Medulla oblongata (tissue), 1 donor: Measurements from ENCODE around the gene ATP6V1B1.

Experiments used
- DNase-seq: peaks from one replicate; pipeline ENCODE4 v3.0.0-alpha.2; 2015; ENCODE audit errors: extremely low spot score

ATP6V1B1 gene

DNA sequence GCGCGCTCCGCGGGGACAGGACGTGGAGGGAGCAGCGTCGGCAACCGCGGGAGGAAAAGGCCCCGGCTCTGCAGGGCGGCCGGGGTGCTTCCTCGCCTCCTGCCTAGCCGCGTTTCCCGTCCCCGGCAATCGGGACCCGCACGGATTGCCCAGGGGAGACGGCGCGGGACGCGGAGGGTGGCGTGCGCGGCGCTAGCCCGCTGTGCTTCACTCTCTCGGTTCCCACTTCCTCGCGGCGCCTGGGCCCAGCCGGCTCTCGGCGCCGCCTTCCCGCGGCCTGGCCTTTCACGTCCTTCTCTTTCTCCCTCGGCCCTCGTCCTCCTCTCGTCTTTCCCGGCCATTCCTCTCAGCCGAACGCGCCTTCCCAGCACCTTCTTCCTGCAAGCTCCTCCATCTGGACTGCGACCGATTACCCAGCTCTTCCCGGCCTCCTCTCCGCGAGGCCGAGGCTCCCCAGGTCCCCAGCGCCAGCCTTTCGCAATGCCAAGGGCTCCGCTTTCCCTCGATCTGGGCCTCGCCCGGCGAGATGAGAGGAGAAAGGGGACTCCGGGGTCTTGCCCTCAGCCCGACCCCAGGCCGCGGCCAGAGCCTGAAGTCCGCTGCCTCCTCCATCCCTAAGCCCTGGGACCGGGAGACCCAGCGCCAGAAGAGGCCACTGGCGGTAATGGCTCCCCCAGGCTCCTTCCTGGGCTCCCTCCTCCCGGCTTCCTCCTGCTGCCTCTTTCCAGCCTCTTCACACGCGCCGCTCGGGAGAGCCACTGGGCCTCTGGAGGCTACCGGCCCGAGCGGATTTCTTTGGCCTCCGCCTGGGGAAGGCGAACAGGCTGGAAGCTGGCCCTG is 34.3 kb upstream of the ATP6V1B1 start:
- DNase-seq = no peak

DNA sequence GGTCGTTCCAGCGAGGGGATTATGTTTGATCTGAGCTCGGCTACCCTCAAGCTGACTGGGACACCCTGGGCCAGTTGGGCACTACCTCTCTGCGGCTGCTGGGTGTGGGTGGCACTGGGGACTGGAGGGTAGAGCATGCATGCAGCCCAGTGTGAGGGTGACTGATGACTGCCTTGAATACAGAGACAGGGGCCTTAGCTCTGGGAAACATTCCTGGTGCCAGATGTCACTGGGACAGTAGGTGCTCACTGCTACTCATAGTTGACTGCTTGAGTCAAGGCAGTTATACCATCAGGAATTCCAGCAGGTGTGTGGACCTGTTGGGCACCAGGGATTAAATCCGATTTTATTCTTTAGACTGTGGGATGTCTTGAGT is 33.6 kb upstream of the ATP6V1B1 start:
- DNase-seq = no peak

DNA sequence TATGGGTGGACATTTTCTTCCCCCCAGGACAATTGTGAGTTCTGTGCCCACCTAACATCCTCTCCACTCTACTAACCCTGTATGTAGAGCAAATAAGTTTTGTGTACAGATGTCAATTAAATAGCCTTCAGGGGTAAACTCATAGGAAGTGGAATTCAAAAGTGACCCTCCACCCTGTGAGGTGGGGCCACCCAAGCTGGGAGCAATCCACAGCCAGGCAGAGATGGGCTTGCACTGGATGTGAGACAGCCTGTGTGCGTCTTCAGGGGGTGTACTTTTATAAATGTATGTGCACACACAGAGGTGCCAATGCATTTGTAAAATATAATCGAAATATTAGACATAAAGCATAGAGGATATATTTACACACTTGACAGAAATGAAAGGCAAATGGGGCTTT is 33.1 kb upstream of the ATP6V1B1 start:
- DNase-seq = no peak

DNA sequence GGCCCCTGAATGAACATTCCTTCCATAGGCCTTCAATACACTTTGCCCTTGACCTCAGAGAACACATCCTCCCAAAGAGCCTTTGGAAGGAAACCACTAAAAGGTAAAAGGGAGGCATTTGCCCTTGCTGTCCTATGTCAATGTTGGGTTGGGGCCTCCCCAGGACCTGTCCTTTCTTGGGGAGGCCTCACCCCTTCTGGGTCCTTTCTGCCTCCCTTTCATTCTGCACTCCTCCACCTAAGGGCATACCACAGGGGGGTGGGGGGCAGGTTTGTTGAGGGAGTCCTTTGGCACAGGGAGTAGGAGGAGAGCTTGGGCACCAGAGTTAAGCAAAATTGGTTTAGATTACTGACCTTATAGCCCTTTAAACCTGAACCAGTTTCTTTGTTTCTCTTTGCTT is 32.5 kb upstream of the ATP6V1B1 start:
- DNase-seq = no peak

DNA sequence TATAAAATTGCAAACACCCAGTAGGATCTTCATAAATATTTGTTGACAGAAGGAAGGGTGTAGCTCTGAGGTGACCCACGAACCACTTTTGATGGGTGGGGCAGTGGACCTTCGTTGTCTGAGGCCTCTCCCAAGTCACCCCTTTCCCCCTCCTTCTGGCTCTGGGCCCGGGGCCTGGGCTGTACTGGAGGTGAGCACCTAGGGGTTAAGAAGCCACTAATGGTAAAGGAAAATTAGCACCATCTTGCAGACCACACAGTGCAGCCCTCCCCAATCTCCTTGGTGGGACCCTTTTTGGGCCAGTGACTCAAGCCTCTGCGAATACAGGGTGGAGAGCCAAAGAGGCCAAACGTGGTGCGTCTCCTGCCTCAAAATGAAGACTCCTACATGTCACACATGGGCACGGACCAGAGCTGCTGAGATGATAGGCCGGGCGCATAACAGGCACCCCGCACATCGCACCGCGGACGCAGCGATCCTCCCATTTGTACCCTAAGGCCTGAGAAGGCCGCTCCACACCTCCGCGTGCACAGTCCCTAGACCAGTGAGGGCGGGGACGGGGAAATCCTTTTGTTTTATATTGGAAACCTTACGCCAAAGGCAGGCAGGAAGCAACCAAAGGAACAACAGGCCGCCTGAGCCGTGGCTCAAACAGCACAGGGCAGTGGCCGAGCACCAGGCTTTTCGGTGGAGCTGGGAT is 31.9 kb upstream of the ATP6V1B1 start:
- no peak for DNase-seq

DNA sequence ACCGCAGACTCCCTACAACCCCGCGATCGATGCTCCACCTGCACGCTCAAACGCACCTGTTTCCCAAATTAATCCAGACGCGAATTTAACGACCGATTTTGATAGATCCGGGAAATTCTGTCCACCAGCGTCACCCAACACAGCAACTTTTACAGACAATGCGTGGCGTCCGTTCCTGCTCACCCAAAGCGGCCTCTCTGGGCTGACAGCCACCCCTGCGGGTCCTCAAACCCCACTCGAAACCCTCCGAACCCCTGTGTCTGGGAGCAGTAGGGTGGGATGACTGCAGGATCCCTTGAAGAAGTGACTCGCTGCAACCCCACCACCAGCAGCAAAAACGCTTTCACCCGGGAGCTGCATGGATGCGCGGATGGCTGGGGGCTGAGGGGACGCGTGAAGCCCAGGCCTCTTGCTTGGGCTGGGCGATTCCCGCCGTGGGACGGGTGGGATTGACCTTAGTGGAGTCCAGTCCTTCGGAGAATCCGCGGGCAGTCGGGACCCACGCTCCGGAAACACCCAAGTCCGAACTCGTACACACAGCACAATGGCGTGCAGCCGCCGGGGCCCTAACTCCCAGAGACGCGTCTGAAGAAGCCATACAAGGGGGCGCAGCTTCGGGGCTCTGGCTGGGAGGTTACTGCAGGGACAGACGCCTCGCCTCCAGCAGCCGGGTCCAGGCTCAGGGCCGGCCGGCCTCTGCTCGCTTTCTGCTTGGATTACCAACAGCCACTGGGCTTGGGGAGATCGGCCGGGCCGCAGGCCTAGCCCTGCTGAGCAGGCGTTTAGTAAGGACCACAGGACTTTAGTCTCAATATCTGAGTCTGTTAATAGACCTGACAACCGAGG is 31.1 kb upstream of the ATP6V1B1 start:
- no peak for DNase-seq

DNA sequence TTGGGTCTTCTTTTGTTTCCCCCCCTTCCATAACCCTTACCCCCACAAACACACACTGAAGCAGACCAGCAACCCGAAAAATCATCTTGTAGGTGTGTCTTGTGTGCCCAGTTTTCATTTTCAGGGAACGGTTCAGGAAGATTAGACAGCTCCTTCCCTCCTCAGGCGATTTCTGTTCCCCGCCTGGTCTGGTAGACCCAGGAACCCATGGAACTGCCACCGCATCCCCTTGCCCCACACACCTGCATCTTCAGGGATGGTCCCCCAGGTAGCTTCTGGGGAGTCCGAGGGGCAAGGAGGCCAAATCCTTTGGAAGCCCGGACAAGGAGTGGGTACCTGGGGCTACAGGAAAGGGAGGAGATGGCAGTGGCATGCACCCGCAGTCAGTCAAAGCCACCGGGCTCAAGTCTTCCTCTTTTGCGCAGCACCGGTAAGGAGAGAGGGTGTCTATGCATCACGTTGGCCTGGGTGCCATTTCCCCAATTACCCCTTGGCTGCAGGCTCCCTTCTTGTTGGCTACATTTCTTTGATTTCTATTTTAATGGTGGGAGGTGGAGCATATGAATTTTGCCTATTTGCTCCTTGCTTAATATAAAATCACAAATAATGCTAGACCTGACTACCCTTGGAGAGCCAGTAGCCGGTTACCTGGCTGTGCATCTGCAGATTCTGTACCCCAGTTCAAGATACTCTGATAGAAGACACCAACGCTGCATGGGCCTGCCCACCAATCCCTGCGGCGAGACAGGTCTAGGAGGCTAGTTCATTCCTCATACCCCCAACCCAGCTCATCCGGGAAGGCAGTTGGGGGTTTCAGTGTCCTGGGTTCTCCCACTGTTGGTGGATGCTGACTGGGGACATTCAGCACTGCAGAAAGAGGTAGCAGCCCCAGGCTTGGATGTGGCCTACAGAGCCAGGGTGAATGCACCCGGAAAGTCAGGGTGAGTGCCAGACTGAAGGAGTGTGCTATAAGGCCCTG is 30.0 kb upstream of the ATP6V1B1 start:
- DNase-seq = no peak

DNA sequence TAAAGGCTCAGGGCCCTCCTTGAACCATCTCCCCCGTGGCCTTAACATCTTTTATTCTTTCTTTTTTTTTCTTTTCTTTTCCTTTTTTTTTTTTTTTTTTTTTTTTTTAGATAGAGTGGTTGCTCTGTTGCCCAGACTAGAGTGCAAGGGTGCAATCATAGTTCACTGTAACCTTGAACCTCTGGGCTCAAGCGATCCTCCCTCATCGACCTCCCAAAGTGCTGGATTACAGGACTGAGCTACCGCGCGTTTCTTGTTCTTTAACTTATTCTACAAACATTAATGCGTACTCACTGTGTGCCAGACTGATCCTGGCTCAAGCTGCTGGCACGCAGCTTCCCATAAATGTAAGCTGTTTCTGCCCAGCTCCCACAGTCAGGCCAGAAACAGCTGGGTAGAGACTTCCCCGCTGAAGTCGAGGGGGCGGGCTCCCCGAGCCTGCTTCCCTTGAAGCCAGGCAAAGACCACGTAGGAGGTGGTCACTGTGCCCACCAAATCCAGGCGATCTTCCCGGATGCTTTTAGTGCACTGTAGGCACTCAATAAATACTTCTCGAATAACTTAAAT is 29.2 kb upstream of the ATP6V1B1 start:
- DNase-seq = no peak

DNA sequence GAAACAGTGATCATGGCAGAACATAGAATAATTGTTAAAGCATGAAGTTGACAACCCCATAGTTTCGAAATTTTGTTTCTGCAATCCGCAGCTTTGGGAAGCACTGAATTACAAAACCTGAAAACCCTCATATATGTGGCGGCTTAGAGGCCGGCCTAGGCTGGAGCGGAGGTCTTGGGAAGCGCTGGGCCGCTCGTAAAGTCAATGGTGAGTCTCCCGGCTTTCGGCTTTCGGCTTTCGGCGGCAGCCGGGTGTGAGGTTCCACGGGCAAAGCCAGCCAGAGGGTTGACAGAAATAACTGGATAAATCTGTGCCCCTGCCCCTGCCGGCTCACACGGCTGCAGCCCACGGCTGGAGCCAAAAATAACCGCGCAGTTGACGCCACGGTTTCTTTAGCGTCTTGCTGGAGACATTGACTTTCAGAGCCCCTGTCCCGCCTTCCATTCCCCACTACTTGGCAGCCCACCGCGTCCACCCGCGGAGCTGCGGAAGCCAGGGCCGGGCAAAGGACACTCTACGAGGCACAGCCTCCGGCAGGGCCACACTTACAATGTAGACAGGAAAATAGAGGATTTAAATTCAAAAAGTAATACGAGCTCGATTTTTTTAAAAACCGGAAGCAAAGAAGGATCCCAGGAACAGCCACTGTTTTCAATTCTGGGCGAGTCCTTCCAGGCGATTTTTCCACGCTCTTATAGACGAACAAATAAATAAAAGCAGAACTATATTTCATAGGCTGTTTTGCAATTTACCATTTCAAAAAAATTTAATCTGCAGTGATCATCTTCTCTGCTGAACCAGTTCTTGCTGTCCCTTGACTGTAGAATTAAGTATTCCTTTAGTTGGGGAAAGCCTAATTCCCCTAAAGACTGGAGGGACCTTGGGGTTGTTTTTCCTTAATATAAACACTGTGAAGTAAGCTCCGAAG is 28.3 kb upstream of the ATP6V1B1 start:
- DNase-seq = no peak

DNA sequence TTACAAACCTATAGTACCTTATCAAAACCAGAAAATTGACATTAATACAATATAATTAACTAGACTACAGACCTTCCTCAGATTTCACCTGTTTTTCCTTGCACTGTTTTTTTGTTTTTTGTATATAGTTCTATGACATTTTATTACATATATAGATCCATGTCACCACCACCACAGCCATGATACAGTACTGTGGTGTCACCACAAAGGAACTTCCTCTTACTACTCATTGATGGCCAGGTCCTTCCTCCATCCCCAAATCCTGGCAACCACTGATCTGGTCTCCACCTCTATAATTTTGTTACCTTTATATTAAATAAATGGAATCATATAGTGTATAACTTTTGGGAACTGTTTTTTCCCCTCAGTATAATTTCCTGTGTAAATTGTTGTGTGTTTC is 19.4 kb upstream of the ATP6V1B1 start:
- DNase-seq = no peak

DNA sequence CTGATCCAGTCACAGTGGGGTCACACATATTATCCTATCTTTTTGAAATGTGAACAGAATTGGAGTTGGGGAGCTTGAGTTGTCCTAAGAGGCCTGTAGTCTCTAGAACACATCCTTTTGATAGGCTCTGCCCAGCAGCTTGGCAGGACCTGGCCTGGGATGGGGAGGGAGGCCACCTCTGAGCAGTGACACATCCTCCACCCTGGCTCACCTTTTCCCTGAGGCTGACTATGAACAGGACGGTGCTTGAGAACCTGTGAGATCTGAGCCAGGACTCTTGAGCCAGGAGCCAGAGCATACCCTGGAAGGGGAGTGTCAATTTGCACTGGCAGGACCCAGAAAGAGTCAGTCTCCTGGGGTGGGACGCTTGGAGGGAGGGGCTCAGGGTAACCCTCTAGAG is 17.7 kb upstream of the ATP6V1B1 start:
- no peak for DNase-seq

DNA sequence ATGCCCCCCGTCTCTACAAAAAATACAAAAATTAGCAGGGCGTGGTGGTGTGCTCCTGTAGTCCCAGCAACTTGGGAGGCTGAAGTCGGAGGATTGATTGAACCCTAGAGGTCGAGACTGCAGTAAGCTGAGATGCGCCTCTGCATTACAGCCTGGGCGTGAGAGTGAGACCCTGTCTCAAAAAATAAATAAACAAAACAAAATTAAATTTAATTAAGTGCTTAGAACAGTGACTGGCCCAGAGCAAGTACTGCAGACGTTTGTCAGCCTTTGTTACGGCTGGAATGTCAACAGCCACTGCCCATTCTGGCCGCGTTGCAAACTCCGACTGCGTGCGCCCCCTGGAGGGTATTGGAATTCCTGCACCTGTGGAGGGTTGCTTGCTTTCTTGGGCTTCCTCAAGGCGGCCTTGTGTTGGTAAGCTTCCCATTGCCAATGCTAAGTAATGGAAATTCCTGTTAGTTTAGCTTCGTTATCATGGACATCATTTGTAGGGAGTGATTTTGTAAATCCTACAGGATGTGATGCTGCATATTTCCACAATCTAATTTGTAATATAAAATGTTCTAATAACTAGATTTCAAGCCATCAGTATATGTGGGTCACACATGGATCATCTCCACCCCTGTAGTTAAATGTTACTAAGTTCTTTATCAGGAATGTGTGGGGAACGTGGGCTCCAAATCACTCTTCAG is 15.9 kb upstream of the ATP6V1B1 start:
- peak; percentile 88 for DNase-seq

DNA sequence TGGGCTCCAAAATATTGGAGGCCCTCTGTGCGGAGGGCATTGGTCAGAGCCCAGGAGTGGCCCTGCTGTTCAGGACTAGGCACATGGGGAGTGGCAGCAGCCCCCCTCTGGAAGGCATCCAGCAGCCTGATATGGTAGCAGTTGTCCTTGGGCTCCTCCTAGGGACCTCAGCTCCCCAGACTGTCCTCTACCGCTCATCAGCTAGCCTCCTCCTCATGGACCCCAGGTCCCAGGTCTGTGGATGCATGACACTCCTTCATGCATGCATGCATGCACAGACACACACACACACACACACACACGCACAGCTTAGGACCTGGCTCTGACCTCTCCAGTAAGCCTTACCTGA is 15.4 kb upstream of the ATP6V1B1 start:
- DNase-seq = no peak

DNA sequence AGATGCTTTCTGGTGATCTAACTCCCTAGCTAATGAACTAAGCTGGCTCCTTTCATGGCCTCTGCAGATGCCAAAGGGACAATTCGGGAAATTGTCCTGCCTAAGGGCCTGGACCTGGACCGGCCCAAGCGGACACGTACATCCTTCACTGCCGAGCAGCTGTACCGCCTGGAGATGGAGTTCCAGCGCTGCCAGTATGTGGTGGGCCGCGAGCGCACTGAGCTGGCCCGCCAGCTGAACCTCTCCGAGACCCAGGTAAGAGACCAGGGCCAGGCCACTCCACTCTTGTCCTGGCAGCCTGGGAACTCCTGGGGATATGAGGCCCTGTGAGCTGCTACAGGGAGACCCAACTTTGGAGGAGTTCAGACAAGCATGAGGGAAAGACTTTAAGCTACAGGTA is 14.7 kb upstream of the ATP6V1B1 start:
- no peak for DNase-seq

DNA sequence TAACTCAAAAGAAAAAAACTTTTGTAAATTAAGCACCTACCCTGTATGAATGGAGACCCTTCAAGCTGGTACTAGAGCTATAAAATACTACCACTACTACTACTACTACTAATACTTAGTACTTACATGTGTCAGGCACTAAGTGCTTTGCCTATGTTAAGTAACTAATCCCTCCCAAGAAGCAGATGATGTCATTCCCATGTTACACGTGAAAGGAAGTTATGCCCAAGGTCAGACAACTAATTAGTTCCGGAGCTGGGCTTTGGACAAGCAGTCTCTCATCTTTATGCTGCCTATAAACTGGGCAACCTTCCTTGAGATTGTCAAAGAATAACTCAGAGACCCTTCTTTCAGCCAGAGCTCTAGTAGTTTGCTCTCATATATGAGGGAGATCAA is 13.9 kb upstream of the ATP6V1B1 start:
- DNase-seq = no peak

DNA sequence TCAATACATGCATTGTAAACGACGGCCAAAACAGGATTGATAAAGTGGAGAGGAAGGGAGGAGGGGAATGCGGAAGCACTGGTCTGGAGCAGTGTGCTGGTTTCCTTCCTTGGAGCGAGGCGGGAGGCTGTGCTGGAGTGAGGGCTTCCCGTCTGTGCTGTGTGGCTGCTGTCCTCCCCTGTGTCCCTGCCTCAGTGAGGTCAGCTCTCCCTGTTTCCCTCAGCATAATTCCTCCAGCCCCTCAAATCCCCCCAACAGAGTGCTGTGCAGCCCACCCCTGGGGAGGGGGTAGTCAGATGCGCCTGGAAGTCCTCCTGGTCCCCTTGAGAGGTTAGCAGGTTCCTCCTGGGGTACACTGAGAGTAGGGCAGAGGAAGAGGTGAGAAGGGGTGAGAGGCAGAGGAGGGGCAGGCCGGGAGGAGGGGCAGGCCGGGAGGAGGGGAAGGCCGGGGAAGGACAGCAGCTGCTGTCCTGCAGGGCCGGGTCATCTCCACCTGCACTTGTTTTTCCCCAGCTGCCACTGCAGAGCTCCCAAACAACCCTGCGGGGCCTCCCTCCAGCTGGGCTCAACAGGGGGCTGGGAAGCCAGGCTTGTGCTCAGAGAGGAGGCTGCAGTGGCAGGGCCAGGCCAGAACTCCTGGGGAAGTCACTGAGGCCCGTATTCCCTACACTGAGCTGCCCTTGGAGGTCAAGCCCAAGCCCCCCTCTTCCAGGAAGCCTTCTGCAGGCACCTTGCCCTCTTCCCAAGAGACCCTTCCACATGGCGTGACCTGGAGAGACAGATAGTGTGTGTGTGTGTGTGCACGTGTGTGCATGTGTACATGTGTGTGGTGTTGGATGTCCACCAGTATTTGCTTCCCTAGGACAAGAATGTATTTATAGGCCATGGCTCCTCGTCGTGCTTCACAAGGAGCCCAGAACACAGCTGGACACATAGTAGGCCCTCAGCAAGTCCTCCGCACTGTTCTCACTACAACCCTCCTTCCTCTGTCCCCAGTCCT is 13.2 kb upstream of the ATP6V1B1 start:
- DNase-seq = no peak

DNA sequence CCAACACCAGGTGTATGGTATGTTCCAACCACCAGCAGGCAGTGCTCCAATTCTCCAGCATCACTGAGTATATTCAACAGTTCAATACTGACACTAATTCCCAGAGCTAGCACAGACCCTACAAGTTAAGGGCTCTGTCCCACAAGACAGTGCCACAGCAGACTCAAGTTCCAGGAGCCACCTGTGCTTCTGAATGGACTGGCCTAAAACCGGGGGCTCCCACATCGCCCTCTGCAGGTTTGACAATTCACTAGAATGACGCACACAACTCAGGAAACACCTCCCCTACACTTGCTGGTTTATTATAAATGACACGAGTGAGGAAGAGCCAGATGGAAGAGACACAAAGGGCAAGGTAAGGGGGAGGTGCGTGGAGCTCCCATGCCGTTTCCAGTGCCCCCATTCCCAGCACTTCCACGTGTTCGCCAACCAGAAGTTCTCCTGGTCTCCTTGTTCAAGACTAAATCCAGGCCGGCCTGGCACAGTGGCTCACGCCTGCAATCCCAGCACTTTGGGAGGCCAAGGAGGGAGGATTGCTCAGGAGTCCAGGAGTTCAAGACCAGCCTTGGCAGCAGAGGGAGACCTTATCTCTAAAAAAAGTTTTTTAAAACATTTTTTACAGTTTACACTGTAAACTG is 12.2 kb upstream of the ATP6V1B1 start:
- DNase-seq = no peak

DNA sequence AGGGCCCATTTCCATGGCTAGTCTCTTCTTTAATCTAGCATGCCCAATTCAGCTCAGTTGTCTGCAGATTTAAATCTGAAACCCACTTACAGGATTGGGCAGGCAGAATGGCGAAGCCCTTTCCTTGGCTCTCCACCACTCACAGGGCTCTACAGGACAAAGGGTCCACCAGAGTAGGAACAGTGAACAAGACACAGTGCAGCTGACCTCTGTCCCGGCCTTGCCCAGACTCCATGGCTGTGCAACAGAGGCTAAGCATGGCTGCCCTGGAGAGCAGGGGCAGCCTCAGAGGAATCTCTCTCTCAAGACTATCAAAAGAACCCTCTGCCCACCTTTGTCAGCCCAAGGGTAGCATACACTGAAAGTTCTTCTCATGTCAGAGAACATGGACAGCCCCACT is 9.7 kb upstream of the ATP6V1B1 start:
- DNase-seq = no peak
